GM12878 (cell line): ENCODE measurements around the gene AFF1. TPM values are rescaled to one million over a fixed set of nuclear protein-coding genes. Genes with fewer than 3 reads are reported as not detected.

ENCODE experiments used
- ATAC-seq: fragments of 200-7000 bp; cut with Tn5 transposase; 3 replicates; pipeline ENCODE4 v1.9.1; 2020; ENCODE audit warnings: mild to moderate bottlenecking, moderate library complexity
- BruUV-seq: library from RNA; stranded (reverse); fragments of 400-500 nt; replicated peaks from 2 replicates; lab custom pipeline; 2021; lab: Mats Ljungman, UMichigan
- CTCF ChIA-PET: fragments of 300-600 bp; sonication (Branson Sonifier 250); formaldehyde crosslinking; extraction: SDS; loops from one replicate; lab custom pipeline; 2021; ENCODE audit warnings: inconsistent platforms; lab: Yijun Ruan, JAX
- POLR2A ChIA-PET: fragments of 350-600 bp; formaldehyde crosslinking; extraction: SDS; loops from one replicate; lab custom pipeline; 2021; ENCODE audit warnings: inconsistent platforms; lab: Charles Lee
- RAD21 ChIA-PET: fragments of 300-600 bp; sonication (Branson Sonifier 250); formaldehyde crosslinking; loops from one replicate; lab custom pipeline; 2023; ENCODE audit warnings: antibody characterized with exemption; ENCODE audit not compliant: unreplicated experiment; lab: Charles Lee
- SMC1A ChIA-PET: fragments of 300-600 bp; sonication (Branson Sonifier 250); formaldehyde crosslinking; loops from one replicate; lab custom pipeline; 2023; ENCODE audit not compliant: unreplicated experiment, uncharacterized antibody; lab: Charles Lee
- DNase-seq: peaks from one replicate; pipeline ENCODE4 v3.0.0-alpha.2; 2011; ENCODE audit warnings: low read depth, low spot score
- FAIRE-seq: peaks from 3 replicates; lab custom pipeline; 2011; peaks lifted over from hg19 to GRCh38; lab: Jason Lieb, UNC
- H2AFZ ChIP-seq: 2 replicates; pipeline ENCODE4 v1.6.0; 2011; ENCODE audit warnings: low read depth, low read length, control low read depth; ENCODE audit not compliant: control insufficient read depth
- H3K27ac ChIP-seq: 2 replicates; pipeline ENCODE4 v1.5.1; 2011; ENCODE audit warnings: control low read depth; ENCODE audit not compliant: control insufficient read depth, insufficient read depth
- H3K27me3 ChIP-seq, 2 experiments: replicated peaks in 1 of 2; 2 replicates each; pipeline versions ENCODE4 v1.6.0 to v1.6.1; 2011; ENCODE audit warnings: low read length in 1 of 2; ENCODE audit not compliant: control insufficient read depth in 2 of 2, insufficient read depth in 2 of 2
- H3K36me3 ChIP-seq, 2 experiments: 2 replicates each; pipeline ENCODE4 v1.5.1; 2011; ENCODE audit warnings: low read length in 1 of 2; ENCODE audit not compliant: control insufficient read depth in 2 of 2, insufficient read depth in 2 of 2
- H3K4me1 ChIP-seq: 2 replicates; pipeline ENCODE4 v1.6.1; 2011; ENCODE audit warnings: mild to moderate bottlenecking, low read length, moderate library complexity, mixed read lengths; ENCODE audit not compliant: control insufficient read depth, insufficient read depth
- H3K4me2 ChIP-seq: 2 replicates; pipeline ENCODE4 v1.6.0; 2011; ENCODE audit warnings: control low read depth; ENCODE audit not compliant: control insufficient read depth, insufficient read depth
- H3K4me3 ChIP-seq: fragments of 200-600 bp; sonication (generic); 2 replicates; pipeline ENCODE4 v1.5.1; 2016
- H3K79me2 ChIP-seq: 2 replicates; pipeline ENCODE4 v1.6.0; 2011; ENCODE audit warnings: low read length; ENCODE audit not compliant: control insufficient read depth, insufficient read depth
- H3K9ac ChIP-seq: 2 replicates; pipeline ENCODE4 v1.8.0; 2011; ENCODE audit warnings: low read length, control low read depth, mixed read lengths; ENCODE audit not compliant: control insufficient read depth, insufficient read depth
- H3K9me3 ChIP-seq: replicated peaks from 3 replicates; pipeline ENCODE4 v1.5.1; 2011; ENCODE audit warnings: mild to moderate bottlenecking, low read length; ENCODE audit not compliant: control insufficient read depth, insufficient read depth
- H4K20me1 ChIP-seq: 2 replicates; pipeline ENCODE4 v1.6.0; 2011; ENCODE audit not compliant: control insufficient read depth, insufficient read depth
- CHD2 ChIP-seq: IDR thresholded peaks from 2 replicates; pipeline ENCODE4 v1.6.1; 2011; ENCODE audit warnings: low read depth, low read length, improper control_type of control experiment, borderline replicate concordance
- CHD4 ChIP-seq: fragments of 200-600 bp; sonication (generic); IDR thresholded peaks from 2 replicates; pipeline ENCODE4 v1.6.1; 2016; ENCODE audit warnings: mild to moderate bottlenecking
- PRDM15 ChIP-seq: fragments of 450-650 bp; formaldehyde crosslinking; IDR thresholded peaks from 2 replicates; pipeline ENCODE4 v1.4.0; 2020; ENCODE audit warnings: mild to moderate bottlenecking, moderate library complexity
- RAD21 ChIP-seq: IDR thresholded peaks from 2 replicates; pipeline ENCODE4 v1.6.1; 2011; ENCODE audit warnings: mild to moderate bottlenecking, low read depth, low read length, moderate library complexity; ENCODE audit not compliant: insufficient read depth
- WGBS: methylation state at CpG from one replicate; pipeline ENCODE4 v1.1.6; 2016; ENCODE audit warnings: low lambda C conversion rate; ENCODE audit not compliant: insufficient replicate concordance, insufficient coverage; ENCODE audit errors: missing lambda C conversion rate; 5-methylcytosine and 5-hydroxymethylcytosine counted together
- in situ Hi-C: fragments of 300-500 bp; cut with MboI; formaldehyde crosslinking; loops from 9 replicates; pipeline ENCODE4 v1.14.3; 2018; ENCODE audit warnings: mixed read lengths
- intact Hi-C: fragments of 100-400 bp; cut with micrococcal nuclease; formaldehyde crosslinking; loops from one replicate; pipeline ENCODE4 v1.14.2; 2022; ENCODE audit not compliant: unreplicated experiment
- polyA plus RNA-seq, 11 experiments: library from polyadenylated mRNA; depleted of rRNA in 4 of 11; unstranded in 6 of 11; stranded (reverse) in 5 of 11; fragments of >200 nt; fragmentation: Nextera tagmentation in 4 of 11; fragmentation: Illumina TruSeq in 1 of 11; extraction: Ambion mirVana in 4 of 11; extraction: Trizol in 1 of 11; gene quantifications; 1 replicate in 1 of 11; 2 replicates in 10 of 11; pipeline versions ENCODE4 v1.2.1 to v1.2.3, GENCODE V29; 2011 to 2016; ENCODE audit warnings: inconsistent platforms in 2 of 11, missing spikeins in 2 of 11, low read depth in 1 of 11
- total RNA-seq, 4 experiments: library from RNA; depleted of rRNA in 3 of 4; stranded (reverse); fragments of >200 nt in 3 of 4; fragmentation: Illumina TruSeq in 1 of 4; extraction: Trizol in 1 of 4; gene quantifications; 2 replicates each; pipeline versions ENCODE4 v1.2.1 to v1.2.3, GENCODE V29; 2013 to 2021

AFF1 gene
- total and polyA plus RNA-seq, 10 of the 15 experiments (the other 5 are each of a cell fraction or from before 2014, with no cell fraction given) = 3.5 to 56.1 (median 21.5) TPM

- no peak overlapping the region for H3K4me2 ChIP-seq
- peaks cover 4% of the 10 kb centered on the region; the same call in 1 of the 2 replicates for H3K4me1 ChIP-seq
- no peak for FAIRE-seq
- H3K36me3 ChIP-seq = peaks cover 0 to 9% of the 10 kb centered on the region in 2 experiments; a peak in 2 of 4 replicates
- H3K4me3 ChIP-seq = no peak overlapping the region
- peaks cover 2% of the 10 kb centered on the region; the same call in 2 of the 3 replicates for H3K9me3 ChIP-seq
- intact Hi-C loops = no loop called here
- no peak overlapping the region for H2AFZ ChIP-seq
- H3K27ac ChIP-seq = no peak overlapping the region
- WGBS = 97% methylated on average over 3 of the region's 3 CpGs
- in situ Hi-C loops = no loop called here
- no peak for ATAC-seq
- ChIA-PET SMC1A (interaction anchor here (0.7 to 2.5 kb wide), 7 partner anchors 9 to 158 kb away, joined by 3 to 12 read pairs (median 5); no protein-coding TSS in a partner anchor), POLR2A (interaction anchor here (0.6 to 1.0 kb wide), 2 partner anchors 10 to 67 kb away, joined by 7 to 11 read pairs; no protein-coding TSS in a partner anchor), RAD21 (interaction anchor here (0.7 to 2.1 kb wide), 2 partner anchors 26 to 158 kb away, joined by 3 to 6 read pairs; no protein-coding TSS in a partner anchor), CTCF (interaction anchor here (1.9 to 3.6 kb wide), 2 partner anchors 11 to 158 kb away, joined by 8 to 33 read pairs; no protein-coding TSS in a partner anchor)
- BruUV-seq = no TSS peak
- no peak overlapping the region for H3K9ac ChIP-seq
- no peaks in the 10 kb centered on the region for H3K27me3 ChIP-seq
- DNase-seq = no peak
- no peaks in the 10 kb centered on the region; the same call in 1 of the 2 replicates for H4K20me1 ChIP-seq
- TF ChIP-seq PRDM15 = no peak
- no peak for TF ChIP-seq RAD21
- no peak for TF ChIP-seq CHD2
- no peak for TF ChIP-seq CHD4
- peaks cover 74% of the 10 kb centered on the region for H3K79me2 ChIP-seq
Measured at GRCh38 chr4:87080462-87080861, 145.7 kb downstream of the AFF1 start.
